ENCODE results near the gene PPP6R1. TPM values are rescaled to one million over a fixed set of nuclear protein-coding genes. Genes with fewer than 3 reads are reported as not detected.

Gene PPP6R1
- total RNA-seq, 1 experiment from 2014 or later = 159 TPM

DNA sequence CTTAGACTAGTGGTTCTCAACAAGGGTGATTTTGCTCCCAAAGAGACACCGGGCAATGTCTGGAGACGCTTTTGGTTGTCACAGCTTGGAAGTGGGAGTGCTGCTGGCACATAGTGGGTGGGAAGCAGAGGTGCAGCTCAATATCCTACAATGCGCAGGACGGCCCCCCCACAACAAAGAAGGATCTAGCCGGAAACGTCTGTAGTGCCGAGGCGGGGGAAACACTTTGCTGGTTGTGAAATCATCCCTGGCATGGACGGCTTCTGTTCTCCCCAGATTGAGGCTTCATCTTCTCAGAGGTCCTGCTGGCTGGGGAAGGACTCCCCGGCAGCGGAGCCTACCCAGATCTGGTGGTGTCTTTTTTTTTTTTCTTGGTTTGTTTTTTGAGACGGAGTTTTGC lies 65.3 kb downstream of the PPP6R1 start:
- Histone ChIP-seq H3K4me2 (no peak overlapping the region), H3K36me3 (ENCODE audit: low read depth) (no peaks in the 10 kb centered on the region), H3K27ac (no peak overlapping the region), H3K4me3 (no peak overlapping the region), H3K4me1 (replicated peaks; ENCODE audit: insufficient read depth) (peaks cover 15% of the 10 kb centered on the region; the same call in 1 of the 2 replicates), H3K9me2 (ENCODE audit: insufficient read depth) (no peaks in the 10 kb centered on the region), H4K20me1 (ENCODE audit: insufficient read depth) (no peaks in the 10 kb centered on the region), H3K27me3 (ENCODE audit: insufficient read depth, low read depth) (no peaks in the 10 kb centered on the region), H2AFZ (no peak overlapping the region), H3K9me3 (ENCODE audit: insufficient read depth, low read depth) (no peaks in the 10 kb centered on the region), H3F3A (ENCODE audit: insufficient read depth, low read depth) (peaks cover 36% of the 10 kb centered on the region), H3K79me2 (ENCODE audit: low read depth) (no peaks in the 10 kb centered on the region)
- no peak for DNase-seq
- BruUV-seq (replicated peaks) = no TSS peak
- ChIA-PET CTCF (interaction anchor here (0.5 kb wide), 1 partner anchor 52 kb away, joined by 7 read pairs; no protein-coding TSS in a partner anchor), POLR2A (ENCODE audit: unreplicated experiment) (no interaction called here)
- no peak for TF ChIP-seq EZH2 (IDR thresholded peaks at IDR 0.05; ENCODE audit: low read depth)
- TF ChIP-seq, protein P1, sequence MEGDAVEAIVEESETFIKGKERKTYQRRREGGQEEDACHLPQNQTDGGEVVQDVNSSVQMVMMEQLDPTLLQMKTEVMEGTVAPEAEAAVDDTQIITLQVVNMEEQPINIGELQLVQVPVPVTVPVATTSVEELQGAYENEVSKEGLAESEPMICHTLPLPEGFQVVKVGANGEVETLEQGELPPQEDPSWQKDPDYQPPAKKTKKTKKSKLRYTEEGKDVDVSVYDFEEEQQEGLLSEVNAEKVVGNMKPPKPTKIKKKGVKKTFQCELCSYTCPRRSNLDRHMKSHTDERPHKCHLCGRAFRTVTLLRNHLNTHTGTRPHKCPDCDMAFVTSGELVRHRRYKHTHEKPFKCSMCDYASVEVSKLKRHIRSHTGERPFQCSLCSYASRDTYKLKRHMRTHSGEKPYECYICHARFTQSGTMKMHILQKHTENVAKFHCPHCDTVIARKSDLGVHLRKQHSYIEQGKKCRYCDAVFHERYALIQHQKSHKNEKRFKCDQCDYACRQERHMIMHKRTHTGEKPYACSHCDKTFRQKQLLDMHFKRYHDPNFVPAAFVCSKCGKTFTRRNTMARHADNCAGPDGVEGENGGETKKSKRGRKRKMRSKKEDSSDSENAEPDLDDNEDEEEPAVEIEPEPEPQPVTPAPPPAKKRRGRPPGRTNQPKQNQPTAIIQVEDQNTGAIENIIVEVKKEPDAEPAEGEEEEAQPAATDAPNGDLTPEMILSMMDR (conservative IDR thresholded peaks at IDR 0.05) = no peak
- intact Hi-C loops (cut with micrococcal nuclease; ENCODE audit: unreplicated experiment) = no loop called here

DNA sequence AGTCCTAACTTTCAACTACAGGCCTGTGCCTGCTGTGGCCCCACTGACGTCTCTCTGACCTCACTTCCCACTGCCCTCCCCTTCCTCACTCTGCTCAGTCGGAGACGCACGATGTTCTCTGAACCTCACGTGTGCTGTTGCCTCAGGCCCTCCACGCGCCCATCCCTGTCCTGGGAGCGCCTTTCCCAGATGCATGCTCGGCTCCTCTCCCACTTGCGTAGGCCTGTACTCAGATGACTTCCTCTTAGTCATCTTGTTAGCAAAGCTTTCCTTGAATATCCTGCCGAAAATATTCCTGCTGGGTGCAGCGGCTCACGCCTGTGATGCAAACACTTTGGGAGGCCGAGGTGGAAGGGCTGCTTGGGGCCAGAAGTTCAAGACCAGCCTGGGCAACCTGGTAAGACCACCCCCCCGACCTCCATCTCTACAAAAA lies 69.4 kb downstream of the PPP6R1 start:
- peak overlapping the region; percentile 49 for H3K4me2 ChIP-seq
- H3K4me3 ChIP-seq = no peak overlapping the region
- no peaks in the 10 kb centered on the region for H4K20me1 ChIP-seq (ENCODE audit: insufficient read depth)
- H3K27ac ChIP-seq = peak overlapping the region; percentile 75
- no peaks in the 10 kb centered on the region for H3K27me3 ChIP-seq (ENCODE audit: insufficient read depth, low read depth)
- H3K79me2 ChIP-seq (ENCODE audit: low read depth) = no peaks in the 10 kb centered on the region
- CTCF ChIA-PET = interaction anchor here (1.8 kb wide), 1 partner anchor 29 kb away, joined by 7 read pairs; no protein-coding TSS in a partner anchor
- intact Hi-C loops (cut with micrococcal nuclease; ENCODE audit: unreplicated experiment) = loop anchor here (1.0 to 2.0 kb wide), 3 partner anchors 21 to 27 kb away; partner anchors contain the start of gene DNAAF3
- H3K36me3 ChIP-seq (ENCODE audit: low read depth) = no peaks in the 10 kb centered on the region
- peak overlapping the region; percentile 37; the same call in 1 of the 2 replicates for H2AFZ ChIP-seq
- H3K9me3 ChIP-seq (ENCODE audit: insufficient read depth, low read depth) = no peaks in the 10 kb centered on the region
- no peak for TF ChIP-seq EZH2 (IDR thresholded peaks at IDR 0.05; ENCODE audit: low read depth)
- TF ChIP-seq, protein P1 (conservative IDR thresholded peaks at IDR 0.05) = no peak
- peak; percentile 90 to 91 for DNase-seq
- H3F3A ChIP-seq (ENCODE audit: insufficient read depth, low read depth) = peaks cover 30% of the 10 kb centered on the region
- POLR2A ChIA-PET (ENCODE audit: unreplicated experiment) = interaction anchor here (0.6 kb wide), 1 partner anchor 264 kb away, joined by 8 read pairs; no protein-coding TSS in a partner anchor
- peaks cover 15% of the 10 kb centered on the region; the same call in 1 of the 2 replicates for H3K4me1 ChIP-seq (replicated peaks; ENCODE audit: insufficient read depth)
- no TSS peak for BruUV-seq (replicated peaks)
- no peaks in the 10 kb centered on the region for H3K9me2 ChIP-seq (ENCODE audit: insufficient read depth)

DNA sequence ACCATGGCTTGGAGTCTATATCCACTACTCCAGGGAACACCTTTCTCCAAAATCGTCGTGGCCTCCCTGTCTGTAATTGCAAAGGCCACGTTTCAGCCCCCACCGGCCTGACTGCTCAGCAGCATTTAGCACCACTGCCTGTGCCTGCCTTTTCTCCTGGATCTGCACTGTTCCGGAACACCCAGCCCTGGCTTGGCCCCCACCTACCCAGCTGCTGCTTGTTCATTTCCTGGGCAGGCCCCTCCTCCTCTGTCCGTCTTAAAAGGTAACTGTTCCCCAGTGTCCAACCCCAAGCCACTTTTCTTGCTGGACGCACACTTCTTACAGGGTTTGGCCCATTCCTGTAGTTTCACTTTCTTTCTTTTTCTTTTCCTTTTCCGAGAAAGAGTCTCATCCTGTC lies 70.2 kb downstream of the PPP6R1 start:
- no peak for TF ChIP-seq EZH2 (IDR thresholded peaks at IDR 0.05; ENCODE audit: low read depth)
- TF ChIP-seq, protein P1 (conservative IDR thresholded peaks at IDR 0.05) = no peak
- intact Hi-C loops (cut with micrococcal nuclease; ENCODE audit: unreplicated experiment) = loop anchor here (1.0 to 2.0 kb wide), 3 partner anchors 22 to 28 kb away; partner anchors contain the start of gene DNAAF3
- CTCF ChIA-PET = interaction anchor here (0.5 to 1.8 kb wide), 2 partner anchors 20 to 29 kb away, joined by 3 to 7 read pairs; no protein-coding TSS in a partner anchor
- Histone ChIP-seq H2AFZ (no peak overlapping the region), H3K36me3 (ENCODE audit: low read depth) (no peaks in the 10 kb centered on the region), H3F3A (ENCODE audit: insufficient read depth, low read depth) (peaks cover 30% of the 10 kb centered on the region), H4K20me1 (ENCODE audit: insufficient read depth) (no peaks in the 10 kb centered on the region), H3K9me2 (ENCODE audit: insufficient read depth) (no peaks in the 10 kb centered on the region), H3K27ac (peak overlapping the region; percentile 75), H3K9me3 (ENCODE audit: insufficient read depth, low read depth) (no peaks in the 10 kb centered on the region), H3K79me2 (ENCODE audit: low read depth) (no peaks in the 10 kb centered on the region), H3K4me2 (peak overlapping the region; percentile 49; the same call in 1 of the 2 replicates), H3K27me3 (ENCODE audit: insufficient read depth, low read depth) (no peaks in the 10 kb centered on the region), H3K4me1 (replicated peaks; ENCODE audit: insufficient read depth) (peaks cover 15% of the 10 kb centered on the region; the same call in 1 of the 2 replicates), H3K4me3 (no peak overlapping the region)
- POLR2A ChIA-PET (ENCODE audit: unreplicated experiment) = interaction anchor here (0.7 kb wide), 2 partner anchors 18 to 41 kb away, joined by 5 to 6 read pairs; no protein-coding TSS in a partner anchor
- peak in 1 of 2 experiments; percentile 64 for DNase-seq
- BruUV-seq (replicated peaks) = TSS peak; percentile 56
